Measurements from ENCODE around the gene TMCO1.

GRCh38 chr1:165742194-165742593 lies 26.5 kb downstream of the TMCO1 start:
- no peak for TF ChIP-seq CTCF (IDR thresholded peaks at IDR 0.05 in 8 of 11, conservative IDR thresholded peaks at IDR 0.05 in 3 of 11)
- TF ChIP-seq POLR2AphosphoS5 (IDR thresholded peaks at IDR 0.05): no peak
